Globus pallidus (tissue), 1 donor: Measurements from ENCODE around the gene MAP3K3.
"Not testable (repeated sequence)": the region's sequence is repeated elsewhere in the genome, so short reads cannot be mapped to it uniquely, and the experiment has no call there.

Experiments used
- DNase-seq: peaks from one replicate; pipeline ENCODE4 v3.0.0-alpha.2; 2015; ENCODE audit warnings: low spot score

The MAP3K3 gene

GRCh38 chr17:63706336-63707082 lies 84.3 kb downstream of the MAP3K3 start:
- DNase-seq, result no peak

- no peak for DNase-seq
Measured at GRCh38 chr17:63707151-63707550, 84.9 kb downstream of the MAP3K3 start.

- DNase-seq, result no peak
Measured at GRCh38 chr17:63709110-63709509, 86.9 kb downstream of the MAP3K3 start.

- DNase-seq, result no peak
Measured at GRCh38 chr17:63714550-63715277, 92.5 kb downstream of the MAP3K3 start.

- no peak for DNase-seq
Measured at GRCh38 chr17:63716426-63716825, 94.2 kb downstream of the MAP3K3 start.

GRCh38 chr17:63718988-63719387 lies 96.8 kb downstream of the MAP3K3 start:
- DNase-seq, result no peak

GRCh38 chr17:63720194-63720593 lies 98.0 kb downstream of the MAP3K3 start:
- not testable (repeated sequence) for DNase-seq

- DNase-seq, result no peak
Measured at GRCh38 chr17:63722403-63722802, 100.2 kb downstream of the MAP3K3 start.

GRCh38 chr17:63735691-63736090 lies 113.5 kb downstream of the MAP3K3 start:
- DNase-seq, result no peak

- DNase-seq, result peak; percentile 16
Measured at GRCh38 chr17:63740464-63741142, 118.4 kb downstream of the MAP3K3 start.

GRCh38 chr17:63741143-63741407 lies 118.9 kb downstream of the MAP3K3 start:
- no peak for DNase-seq

- DNase-seq, result peak; percentile 97
Measured at GRCh38 chr17:63741408-63742173, 119.4 kb downstream of the MAP3K3 start, which contains the start of gene STRADA. STRADA (minus strand) TSS chr17:63741799; CDS start chr17:63728369, 13,430 bp downstream.
